Karpas-422 (cell line): ENCODE results near the gene SLC7A11. TPM values are rescaled to one million over a fixed set of nuclear protein-coding genes. Genes with fewer than 3 reads are reported as not detected.

Experiments used
- DNase-seq: peaks from one replicate; pipeline ENCODE4 v3.0.0-alpha.2; 2015
- H2AFZ ChIP-seq: fragments of 200-600 bp; sonication (generic); 2 replicates; pipeline ENCODE4 v1.6.1; 2014; ENCODE audit warnings: antibody characterized with exemption, low read length, mixed read lengths
- H3K27ac ChIP-seq: fragments of 200-600 bp; sonication (generic); 2 replicates; pipeline ENCODE4 v1.5.1; 2014; ENCODE audit warnings: mild to moderate bottlenecking, low read length, moderate library complexity
- H3K27me3 ChIP-seq: fragments of 200-600 bp; sonication (generic); 2 replicates; pipeline ENCODE4 v1.6.1; 2014; ENCODE audit warnings: low read length, mixed read lengths
- H3K36me3 ChIP-seq: fragments of 200-600 bp; sonication (generic); 2 replicates; pipeline ENCODE4 v1.6.1; 2014; ENCODE audit warnings: low read length, mixed read lengths; ENCODE audit not compliant: insufficient read depth
- H3K4me1 ChIP-seq: fragments of 200-600 bp; sonication (generic); 2 replicates; pipeline ENCODE4 v1.6.1; 2014; ENCODE audit warnings: mild to moderate bottlenecking, low read length, mixed read lengths
- H3K4me2 ChIP-seq: fragments of 200-600 bp; sonication (generic); 2 replicates; pipeline ENCODE4 v1.6.1; 2014; ENCODE audit warnings: low read length, low read depth, mild to moderate bottlenecking; ENCODE audit not compliant: poor library complexity, severe bottlenecking
- H3K4me3 ChIP-seq: fragments of 200-600 bp; sonication (generic); 2 replicates; pipeline ENCODE4 v1.5.1; 2014; ENCODE audit warnings: mild to moderate bottlenecking, antibody characterized with exemption, low read length, mixed read lengths
- H3K79me2 ChIP-seq: fragments of 200-600 bp; sonication (generic); 2 replicates; pipeline ENCODE4 v1.6.1; 2014; ENCODE audit warnings: mild to moderate bottlenecking, low read length, mixed read lengths
- H3K9ac ChIP-seq: fragments of 200-600 bp; sonication (generic); 2 replicates; pipeline ENCODE4 v1.6.0; 2014; ENCODE audit warnings: low read length
- H3K9me2 ChIP-seq: fragments of 200-600 bp; sonication (generic), shearing (Covaris generic); replicated peaks from 2 replicates; pipeline ENCODE4 v1.6.0; 2014; ENCODE audit warnings: mild to moderate bottlenecking, low read length, moderate library complexity; ENCODE audit not compliant: insufficient read depth
- H3K9me3 ChIP-seq: fragments of 300-700, 200-600 bp; sonication (generic); 2 replicates; pipeline ENCODE4 v1.6.1; 2014; ENCODE audit warnings: low read length, mixed read lengths
- H4K20me1 ChIP-seq: fragments of 200-600 bp; sonication (generic); 2 replicates; pipeline ENCODE4 v1.6.1; 2014; ENCODE audit warnings: mild to moderate bottlenecking, antibody characterized with exemption, low read length, low read depth; ENCODE audit not compliant: insufficient read depth
- total RNA-seq: library from RNA; depleted of rRNA; stranded (reverse); fragments of >200 nt; shearing (Covaris generic); gene quantifications from 2 replicates; pipeline ENCODE4 v1.2.3, GENCODE V29; 2014; ENCODE audit warnings: low replicate concordance

The SLC7A11 gene
- total RNA-seq, 1 experiment from 2014 or later = 24.0 TPM

DNA sequence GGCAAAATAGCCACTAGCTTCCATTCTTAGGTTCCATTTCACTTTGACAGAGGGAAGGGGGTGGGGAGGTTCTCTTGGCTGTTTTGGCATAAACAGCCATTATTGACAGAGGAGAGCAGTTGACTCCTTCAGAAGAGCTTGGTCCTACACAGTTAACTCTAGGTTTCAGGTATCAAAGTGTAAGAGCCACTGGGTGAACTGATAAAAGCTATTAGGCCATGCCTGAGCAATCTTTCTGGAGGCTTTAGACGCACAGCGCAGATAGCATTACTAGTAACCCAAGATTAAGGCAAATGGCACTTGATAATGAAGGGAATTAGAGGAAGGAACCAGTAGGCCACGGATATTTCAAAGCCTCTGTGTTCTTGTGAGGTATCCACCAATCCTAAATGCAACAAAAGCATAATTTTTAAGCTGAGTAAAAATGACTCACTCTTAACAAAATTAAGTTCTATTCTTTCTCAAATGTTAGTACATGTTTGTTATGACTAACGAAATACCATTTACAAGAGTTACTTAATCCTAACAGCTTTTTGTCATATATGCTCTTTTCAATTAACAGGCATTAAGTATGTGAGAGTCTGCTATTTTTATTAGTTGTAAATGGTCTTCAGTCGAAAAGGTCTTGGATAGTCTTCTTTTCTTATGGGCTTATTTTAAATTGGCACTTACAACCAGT lies 53.6 kb downstream of the SLC7A11 start:
- no peak overlapping the region for H3K4me3 ChIP-seq
- no peaks in the 10 kb centered on the region for H3K9me3 ChIP-seq
- 0 out of 2 replicates have a peak overlapping the region, but pooled peaks have one; percentile 93 for H3K27ac ChIP-seq
- H3K4me2 ChIP-seq = no peak overlapping the region
- 0 out of 2 replicates have a peak, but pooled peaks cover 4% of the 10 kb centered on the region for H3K79me2 ChIP-seq
- H4K20me1 ChIP-seq = no peaks in the 10 kb centered on the region
- no peak for DNase-seq
- no peaks in the 10 kb centered on the region for H3K9me2 ChIP-seq
- H3K4me1 ChIP-seq = peaks cover 46% of the 10 kb centered on the region
- no peaks in the 10 kb centered on the region for H3K27me3 ChIP-seq
- no peak overlapping the region for H3K9ac ChIP-seq
- no peak overlapping the region for H2AFZ ChIP-seq
- H3K36me3 ChIP-seq = no peaks in the 10 kb centered on the region

DNA sequence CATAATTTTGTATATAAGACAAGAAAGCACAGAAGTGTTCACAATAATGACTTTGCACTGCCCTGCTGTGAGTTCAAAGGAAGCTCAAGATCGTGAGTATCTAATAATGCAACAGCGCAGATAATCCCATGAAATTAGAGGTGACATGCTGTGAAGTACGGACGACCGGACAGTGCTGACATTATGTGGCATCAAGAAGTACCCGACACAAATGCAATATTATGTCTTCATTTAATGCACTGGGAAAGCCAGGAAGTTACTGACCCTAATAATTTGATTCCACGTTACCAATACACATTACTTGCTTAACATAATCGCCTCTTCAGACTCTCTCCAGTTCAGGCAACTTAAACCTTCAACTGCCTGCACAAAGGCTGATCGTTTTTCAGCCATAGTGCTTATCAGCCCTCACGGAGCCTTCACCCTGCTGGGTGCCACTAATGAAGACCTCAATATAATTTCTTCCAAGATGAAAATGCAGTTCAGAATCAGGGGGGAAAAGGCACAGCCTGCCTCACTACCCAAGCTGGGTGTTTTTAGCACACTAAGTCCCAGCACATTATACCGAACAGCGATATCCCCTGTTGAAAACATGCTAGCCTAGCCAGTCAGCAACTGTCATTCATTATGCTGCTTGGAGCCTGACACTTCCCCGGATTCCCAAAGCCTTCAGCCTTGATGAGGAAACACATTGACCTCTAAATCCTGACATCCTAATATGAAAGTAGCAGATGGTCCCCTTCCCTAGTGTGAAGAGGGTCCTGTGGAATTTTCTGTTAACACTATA lies 56.1 kb downstream of the SLC7A11 start:
- Histone ChIP-seq H2AFZ (no peak overlapping the region), H3K36me3 (peaks cover 8% of the 10 kb centered on the region; the same call in 1 of the 2 replicates), H3K4me1 (peaks cover 47% of the 10 kb centered on the region), H3K27me3 (no peaks in the 10 kb centered on the region), H4K20me1 (no peaks in the 10 kb centered on the region), H3K4me2 (no peak overlapping the region), H3K27ac (no peak overlapping the region), H3K4me3 (no peak overlapping the region), H3K9ac (no peak overlapping the region), H3K9me2 (no peaks in the 10 kb centered on the region), H3K79me2 (0 out of 2 replicates have a peak, but pooled peaks cover 4% of the 10 kb centered on the region), H3K9me3 (no peaks in the 10 kb centered on the region)
- DNase-seq = no peak

DNA sequence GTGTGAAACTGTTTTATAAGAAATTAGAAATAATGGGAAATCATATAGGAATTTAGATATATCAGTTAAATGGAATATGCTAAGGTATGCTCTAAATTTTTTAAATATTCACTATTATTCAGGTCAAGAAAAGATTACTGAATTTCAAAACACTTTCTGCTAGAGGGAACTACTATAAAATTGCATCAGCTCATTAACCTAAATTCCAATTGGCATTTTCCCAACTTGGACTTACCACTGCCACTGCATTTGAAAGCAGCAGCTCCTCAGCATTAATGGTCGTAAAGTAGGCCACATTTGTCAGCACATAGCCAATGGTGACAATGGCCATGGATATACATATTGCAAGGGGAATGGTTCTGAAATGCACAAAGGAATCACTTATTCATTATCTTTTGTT lies 57.3 kb downstream of the SLC7A11 start:
- no peak overlapping the region for H2AFZ ChIP-seq
- H3K9me2 ChIP-seq = no peaks in the 10 kb centered on the region
- H3K4me3 ChIP-seq = no peak overlapping the region
- H3K36me3 ChIP-seq = peaks cover 17% of the 10 kb centered on the region; the same call in 1 of the 2 replicates
- no peak overlapping the region for H3K4me2 ChIP-seq
- no peak overlapping the region for H3K27ac ChIP-seq
- H3K9me3 ChIP-seq = no peaks in the 10 kb centered on the region
- H4K20me1 ChIP-seq = no peaks in the 10 kb centered on the region
- H3K27me3 ChIP-seq = no peaks in the 10 kb centered on the region
- 0 out of 2 replicates have a peak, but pooled peaks cover 4% of the 10 kb centered on the region for H3K79me2 ChIP-seq
- no peak for DNase-seq
- no peak overlapping the region for H3K9ac ChIP-seq
- peaks cover 35% of the 10 kb centered on the region for H3K4me1 ChIP-seq

DNA sequence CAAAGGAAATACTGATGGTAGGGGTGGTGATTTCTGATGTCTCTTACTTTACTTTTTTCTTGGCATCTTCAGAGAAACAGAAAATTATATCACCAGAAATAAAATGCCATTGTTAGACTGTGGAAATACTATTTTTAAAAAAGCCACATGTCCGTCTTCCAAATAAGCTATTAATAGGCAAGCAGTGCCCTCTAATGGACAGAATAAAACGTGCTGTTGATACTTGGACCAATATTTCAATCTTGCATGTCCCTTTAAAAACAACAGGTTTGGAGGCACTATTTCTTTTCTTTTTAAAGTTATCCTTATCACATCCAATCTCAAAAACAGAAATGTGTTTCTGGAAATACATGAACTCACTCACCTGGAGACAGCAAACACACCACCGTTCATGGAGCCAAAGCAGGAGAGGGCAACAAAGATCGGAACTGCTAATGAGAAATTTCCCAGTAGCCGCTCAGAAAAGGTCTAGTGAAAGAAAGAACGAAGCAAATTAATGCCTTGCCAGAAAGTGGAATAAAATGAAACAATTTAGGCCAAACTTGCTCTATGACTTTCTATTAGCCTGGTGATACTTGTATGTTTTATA lies 59.2 kb downstream of the SLC7A11 start:
- Histone ChIP-seq H3K4me3 (no peak overlapping the region), H3K36me3 (peaks cover 33% of the 10 kb centered on the region), H3K9me2 (no peaks in the 10 kb centered on the region), H3K4me2 (no peak overlapping the region), H3K79me2 (no peaks in the 10 kb centered on the region), H3K9ac (no peak overlapping the region), H3K4me1 (peaks cover 25% of the 10 kb centered on the region), H3K9me3 (no peaks in the 10 kb centered on the region), H3K27ac (no peak overlapping the region), H4K20me1 (no peaks in the 10 kb centered on the region), H3K27me3 (no peaks in the 10 kb centered on the region), H2AFZ (peak overlapping the region; percentile 17; the same call in 1 of the 2 replicates)
- DNase-seq = peak; percentile 80

DNA sequence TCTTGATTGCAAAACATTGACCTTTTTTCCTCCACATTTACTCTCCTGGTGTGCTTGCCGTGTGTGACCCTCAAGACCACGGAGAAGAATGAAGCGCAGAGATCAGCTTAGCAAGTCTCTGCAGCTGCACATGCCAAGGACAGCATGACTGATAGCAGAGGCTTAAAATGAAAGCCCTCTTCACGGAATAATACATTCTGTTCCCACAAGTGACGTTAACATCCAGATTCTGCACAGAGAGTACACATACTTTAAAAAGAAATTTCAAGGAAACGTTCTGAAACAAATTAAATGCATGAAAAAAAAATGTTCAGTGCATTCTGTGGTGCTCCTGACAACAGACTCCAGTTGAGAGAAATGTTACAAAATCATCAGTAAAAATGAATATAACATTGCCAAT lies 60.9 kb downstream of the SLC7A11 start:
- no peaks in the 10 kb centered on the region for H3K79me2 ChIP-seq
- H3K9ac ChIP-seq = no peak overlapping the region
- DNase-seq = no peak
- H3K9me3 ChIP-seq = no peaks in the 10 kb centered on the region
- no peaks in the 10 kb centered on the region for H4K20me1 ChIP-seq
- peaks cover 20% of the 10 kb centered on the region for H3K4me1 ChIP-seq
- H3K27me3 ChIP-seq = no peaks in the 10 kb centered on the region
- no peak overlapping the region for H2AFZ ChIP-seq
- no peak overlapping the region for H3K4me3 ChIP-seq
- no peak overlapping the region for H3K27ac ChIP-seq
- H3K4me2 ChIP-seq = no peak overlapping the region
- H3K9me2 ChIP-seq = no peaks in the 10 kb centered on the region
- H3K36me3 ChIP-seq = peaks cover 33% of the 10 kb centered on the region

DNA sequence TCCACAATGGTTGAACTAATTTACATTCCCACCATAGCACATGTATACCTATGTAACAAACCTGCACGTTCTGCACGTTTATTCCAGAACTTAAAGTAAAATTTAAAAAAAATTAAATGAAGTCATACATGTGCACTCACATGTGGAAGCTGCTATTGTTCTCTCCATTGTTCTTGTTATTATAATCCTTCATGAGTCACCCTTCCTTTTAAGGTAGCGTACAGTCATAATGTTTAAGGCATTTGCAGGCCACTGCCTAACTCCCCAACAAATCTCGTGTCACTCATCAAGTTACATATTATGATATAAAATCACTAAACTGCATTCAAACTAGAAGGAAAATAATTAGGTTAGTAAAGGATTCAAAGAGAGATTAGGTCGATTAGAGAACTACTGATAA lies 63.6 kb downstream of the SLC7A11 start:
- Histone ChIP-seq H3K27me3 (no peaks in the 10 kb centered on the region), H3K9me2 (no peaks in the 10 kb centered on the region), H3K27ac (no peak overlapping the region), H3K79me2 (no peaks in the 10 kb centered on the region), H3K4me2 (no peak overlapping the region), H3K4me3 (no peak overlapping the region), H2AFZ (no peak overlapping the region), H3K4me1 (peaks cover 20% of the 10 kb centered on the region), H3K36me3 (peaks cover 45% of the 10 kb centered on the region), H3K9ac (no peak overlapping the region), H3K9me3 (no peaks in the 10 kb centered on the region), H4K20me1 (no peaks in the 10 kb centered on the region)
- no peak for DNase-seq

DNA sequence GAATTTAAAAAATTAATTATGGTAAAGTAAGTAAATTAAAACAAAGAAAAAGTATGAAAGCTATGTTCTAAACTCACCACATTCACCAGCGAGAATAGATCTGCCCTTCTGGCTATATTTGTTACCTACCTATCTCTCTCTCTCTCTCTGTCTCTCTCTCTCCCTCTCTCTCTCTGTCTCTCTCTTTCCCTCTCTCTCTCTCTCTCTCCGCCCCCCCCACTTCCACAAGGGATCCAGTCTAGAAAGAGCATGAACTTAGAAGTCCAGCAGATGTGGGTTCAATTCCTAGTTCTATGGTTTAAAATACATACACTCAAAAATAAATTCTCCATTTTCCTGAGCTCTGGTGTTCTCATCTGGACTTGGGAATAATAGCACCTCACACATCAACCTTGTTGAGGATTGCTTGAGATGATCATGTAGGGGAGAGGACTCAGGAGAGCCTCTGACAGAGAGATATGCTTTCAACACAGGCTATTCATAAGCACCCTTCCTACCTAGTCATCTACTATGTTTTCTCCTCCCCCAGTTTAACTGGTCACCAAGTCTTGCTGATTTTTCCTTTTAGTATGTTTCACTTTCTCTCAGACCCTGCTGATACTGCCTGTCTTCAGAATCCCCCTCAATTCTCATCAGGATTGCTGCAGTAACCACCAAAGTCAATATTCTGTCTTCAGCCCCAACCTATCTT lies 64.7 kb downstream of the SLC7A11 start:
- H3K9me3 ChIP-seq = no peaks in the 10 kb centered on the region
- no peaks in the 10 kb centered on the region for H3K9me2 ChIP-seq
- no peak for DNase-seq
- no peaks in the 10 kb centered on the region for H4K20me1 ChIP-seq
- H3K4me2 ChIP-seq = no peak overlapping the region
- H3K36me3 ChIP-seq = peaks cover 45% of the 10 kb centered on the region
- H3K79me2 ChIP-seq = no peaks in the 10 kb centered on the region
- no peak overlapping the region for H2AFZ ChIP-seq
- no peak overlapping the region for H3K9ac ChIP-seq
- H3K27ac ChIP-seq = no peak overlapping the region
- no peak overlapping the region for H3K4me3 ChIP-seq
- no peaks in the 10 kb centered on the region for H3K27me3 ChIP-seq
- peaks cover 11% of the 10 kb centered on the region for H3K4me1 ChIP-seq
